Measurements from ENCODE around the gene GGCX.
"Not testable (repeated sequence)": the region's sequence is repeated elsewhere in the genome, so short reads cannot be mapped to it uniquely, and the experiment has no call there.

Gene GGCX

GRCh38 chr2:85561280-85562212 lies at the start of gene GGCX:
GGCX (minus strand) TSS chr2:85561493; CDS start chr2:85561428, 65 bp downstream.
- H3K27me3 Mint-ChIP-seq (ENCODE audit: low read depth, poor library complexity): peaks cover 3% of the 10 kb centered on the region
- H3K4me3 Mint-ChIP-seq: peak within 1 kb of the TSS; percentile 100
- no peaks in the 10 kb centered on the region for H3K9me3 Mint-ChIP-seq
- TF ChIP-seq CTCF (IDR thresholded peaks at IDR 0.05): no peak
- H3K36me3 Mint-ChIP-seq (ENCODE audit: low read depth): peaks cover 10% of the 10 kb centered on the region
- peak within 1 kb of the TSS; percentile 99 for H3K27ac Mint-ChIP-seq
- peaks cover 25% of the 10 kb centered on the region for H3K4me1 Mint-ChIP-seq
- peak; percentile 95 for DNase-seq

DNA sequence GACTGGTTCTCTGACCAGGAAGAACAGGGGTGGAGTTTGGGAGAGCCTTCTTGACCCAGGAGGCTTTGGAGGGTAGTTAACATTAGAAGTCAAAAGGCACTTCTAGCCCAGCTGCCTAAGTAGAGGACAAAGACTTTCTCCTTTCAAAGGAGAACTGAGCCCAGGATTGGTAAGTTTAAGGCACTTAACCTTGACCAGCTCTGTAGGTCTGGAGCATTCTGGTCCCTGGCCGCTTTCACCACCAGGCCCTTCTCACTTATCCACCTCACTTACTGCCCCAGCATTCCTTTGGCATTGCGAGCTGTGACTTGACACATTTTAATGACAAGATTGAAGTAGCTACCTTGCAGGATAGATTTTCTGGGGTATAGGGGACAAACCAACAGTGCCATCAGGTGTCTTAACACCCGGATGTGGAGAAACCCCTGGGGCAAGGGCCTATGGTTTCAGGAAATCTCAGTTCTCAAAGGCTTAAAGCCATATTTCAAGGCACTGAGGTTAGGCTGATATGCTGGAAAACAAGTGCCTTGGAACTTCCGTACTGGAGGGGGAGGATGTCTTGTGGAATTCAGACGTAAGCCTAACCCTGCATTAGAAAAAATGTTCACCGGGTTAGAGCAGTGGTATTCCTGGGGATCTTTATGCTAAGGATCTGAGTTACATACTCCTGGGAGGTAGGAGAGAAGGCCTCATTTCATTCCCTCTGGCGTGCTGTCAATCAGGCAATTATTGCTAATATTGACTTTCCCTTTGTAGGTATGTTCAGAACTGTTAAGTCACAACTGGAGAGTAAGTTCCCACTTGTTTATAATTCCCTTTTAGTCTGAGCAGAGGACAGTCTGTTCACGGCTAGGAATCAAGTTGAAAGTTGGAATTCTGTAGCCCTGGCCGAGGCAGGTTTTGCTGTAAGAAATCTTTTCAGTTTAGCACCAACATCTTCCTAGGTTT lies 46.2 kb upstream of the GGCX start:
- Mint-ChIP-seq H3K9me3 (no peaks in the 10 kb centered on the region), H3K4me1 (peaks cover 63% of the 10 kb centered on the region), H3K4me3 (no peak overlapping the region), H3K27ac (peak overlapping the region; percentile 90), H3K36me3 (ENCODE audit: low read depth) (peaks cover 37% of the 10 kb centered on the region), H3K27me3 (ENCODE audit: low read depth, poor library complexity) (no peaks in the 10 kb centered on the region)
- TF ChIP-seq CTCF (IDR thresholded peaks at IDR 0.05): no peak
- no peak for DNase-seq

- Mint-ChIP-seq H3K36me3 (ENCODE audit: low read depth) (peaks cover 37% of the 10 kb centered on the region), H3K27me3 (ENCODE audit: low read depth, poor library complexity) (no peaks in the 10 kb centered on the region), H3K9me3 (no peaks in the 10 kb centered on the region), H3K4me3 (no peak overlapping the region), H3K27ac (peak overlapping the region; percentile 81), H3K4me1 (peaks cover 60% of the 10 kb centered on the region)
- TF ChIP-seq CTCF (IDR thresholded peaks at IDR 0.05): no peak
- no peak for DNase-seq
These were observed 44.8 kb upstream of the GGCX start for GRCh38 chr2:85606116-85606455.

DNA sequence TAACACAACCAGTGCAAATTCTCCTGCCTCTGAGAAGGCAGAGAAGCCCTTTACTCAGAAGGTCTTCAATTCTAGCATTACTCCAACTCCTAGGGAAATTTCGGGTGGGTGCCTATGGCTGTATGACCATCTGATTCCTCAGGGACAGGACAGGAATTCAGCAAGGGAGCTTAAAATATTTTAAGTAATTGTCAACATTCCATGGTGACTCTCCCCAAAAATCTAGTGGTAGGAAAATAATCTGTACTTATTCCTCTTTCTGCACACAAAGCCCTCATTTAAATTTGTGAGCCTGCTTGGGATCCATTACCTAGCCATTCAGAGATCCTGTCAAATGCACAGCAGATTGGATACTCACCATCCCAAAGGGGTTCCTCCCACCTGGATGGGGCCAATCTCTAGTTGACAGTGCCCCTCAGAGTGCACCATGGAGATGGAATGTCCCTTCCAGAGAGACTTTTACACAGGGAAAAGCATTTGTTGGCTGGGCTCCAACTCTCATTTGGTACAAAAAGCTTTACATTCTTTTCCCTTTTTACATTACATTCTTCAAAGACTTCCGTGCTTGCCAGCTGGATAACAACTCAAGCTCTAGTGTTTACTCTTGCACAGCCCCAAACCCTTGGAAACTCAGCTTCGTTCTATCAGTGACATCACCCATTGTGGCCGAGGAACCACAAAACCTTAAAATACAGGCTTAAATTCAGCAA lies 44.3 kb upstream of the GGCX start:
- peaks cover 37% of the 10 kb centered on the region for H3K36me3 Mint-ChIP-seq (ENCODE audit: low read depth)
- H3K27me3 Mint-ChIP-seq (ENCODE audit: low read depth, poor library complexity): no peaks in the 10 kb centered on the region
- DNase-seq: no peak
- no peak overlapping the region for H3K4me3 Mint-ChIP-seq
- peaks cover 61% of the 10 kb centered on the region for H3K4me1 Mint-ChIP-seq
- H3K27ac Mint-ChIP-seq: peak overlapping the region; percentile 81
- H3K9me3 Mint-ChIP-seq: no peaks in the 10 kb centered on the region
- no peak for TF ChIP-seq CTCF (IDR thresholded peaks at IDR 0.05)

- no peaks in the 10 kb centered on the region for H3K27me3 Mint-ChIP-seq (ENCODE audit: low read depth, poor library complexity)
- H3K4me3 Mint-ChIP-seq: peak overlapping the region; percentile 34
- H3K4me1 Mint-ChIP-seq: peaks cover 55% of the 10 kb centered on the region
- peaks cover 32% of the 10 kb centered on the region for H3K36me3 Mint-ChIP-seq (ENCODE audit: low read depth)
- no peak overlapping the region for H3K27ac Mint-ChIP-seq
- no peaks in the 10 kb centered on the region for H3K9me3 Mint-ChIP-seq
- no peak for TF ChIP-seq CTCF (IDR thresholded peaks at IDR 0.05)
- no peak for DNase-seq
These were observed 43.5 kb upstream of the GGCX start for GRCh38 chr2:85604568-85605339.

- H3K9me3 Mint-ChIP-seq; H3K27me3 Mint-ChIP-seq (ENCODE audit: low read depth, poor library complexity); DNase-seq; H3K4me3 Mint-ChIP-seq: not testable (repeated sequence)
- Mint-ChIP-seq H3K36me3 (ENCODE audit: low read depth) (peaks cover 25% of the 10 kb centered on the region), H3K4me1 (peaks cover 50% of the 10 kb centered on the region), H3K27ac (peak overlapping the region; percentile 84)
These were observed 42.8 kb upstream of the GGCX start for GRCh38 chr2:85604133-85604444.
